ENCODE measurements around the gene GHDC.
A peak's percentile ranks its signal among the peaks of the same experiment; 100 is the strongest.
"Not testable (repeated sequence)": the region's sequence is repeated elsewhere in the genome, so short reads cannot be mapped to it uniquely, and the experiment has no call there.

The GHDC gene

GRCh38 chr17:42224651-42225050, 30.4 kb upstream of the GHDC start:
- H3K27me3 ChIP-seq (ENCODE audit: control insufficient read depth, insufficient read depth, low read length) = no peaks in the 10 kb centered on the region
- H3K9ac ChIP-seq (ENCODE audit: low read length) = no peak overlapping the region
- H3K36me3 ChIP-seq (ENCODE audit: control insufficient read depth, insufficient read depth, low read length) = peaks cover 15% of the 10 kb centered on the region
- H3K27ac ChIP-seq (ENCODE audit: low read depth, low read length) = no peak overlapping the region
- no peak overlapping the region for H3K4me3 ChIP-seq (ENCODE audit: low read length)
- H3K4me1 ChIP-seq (ENCODE audit: control insufficient read depth, insufficient read depth, low read length) = no peaks in the 10 kb centered on the region

- Histone ChIP-seq H3K4me3 (ENCODE audit: low read length) (no peak overlapping the region), H3K36me3 (ENCODE audit: control insufficient read depth, insufficient read depth, low read length) (peaks cover 22% of the 10 kb centered on the region), H3K4me1 (ENCODE audit: control insufficient read depth, insufficient read depth, low read length) (no peaks in the 10 kb centered on the region), H3K27me3 (ENCODE audit: control insufficient read depth, insufficient read depth, low read length) (no peaks in the 10 kb centered on the region), H3K27ac (ENCODE audit: low read depth, low read length) (no peak overlapping the region), H3K9ac (ENCODE audit: low read length) (no peak overlapping the region)
These were observed 27.8 kb upstream of the GHDC start for GRCh38 chr17:42221886-42222745.

- not testable (repeated sequence) for H3K27me3 ChIP-seq (ENCODE audit: control insufficient read depth, insufficient read depth, low read length); H3K4me3 ChIP-seq (ENCODE audit: low read length); H3K27ac ChIP-seq (ENCODE audit: low read depth, low read length); H3K4me1 ChIP-seq (ENCODE audit: control insufficient read depth, insufficient read depth, low read length); H3K9ac ChIP-seq (ENCODE audit: low read length)
- peaks cover 28% of the 10 kb centered on the region for H3K36me3 ChIP-seq (ENCODE audit: control insufficient read depth, insufficient read depth, low read length)
These were observed 25.0 kb upstream of the GHDC start for GRCh38 chr17:42219280-42219679.

- H3K36me3 ChIP-seq (ENCODE audit: control insufficient read depth, insufficient read depth, low read length) = peaks cover 32% of the 10 kb centered on the region
These were observed 19.9 kb upstream of the GHDC start for GRCh38 chr17:42214156-42214555.

GRCh38 chr17:42212382-42212781, 18.1 kb upstream of the GHDC start:
- no peaks in the 10 kb centered on the region for H3K4me1 ChIP-seq (ENCODE audit: control insufficient read depth, insufficient read depth, low read length)
- H3K27ac ChIP-seq (ENCODE audit: low read depth, low read length) = peak overlapping the region; percentile 20
- peaks cover 29% of the 10 kb centered on the region for H3K36me3 ChIP-seq (ENCODE audit: control insufficient read depth, insufficient read depth, low read length)
- H3K27me3 ChIP-seq (ENCODE audit: control insufficient read depth, insufficient read depth, low read length) = no peaks in the 10 kb centered on the region
- H3K4me3 ChIP-seq (ENCODE audit: low read length) = no peak overlapping the region
- no peak overlapping the region for H3K9ac ChIP-seq (ENCODE audit: low read length)

More at GRCh38 chr17:42214156-42214555, 19.9 kb upstream of the GHDC start:
- no peaks in the 10 kb centered on the region for H3K4me1 ChIP-seq (ENCODE audit: control insufficient read depth, insufficient read depth, low read length)
- no peaks in the 10 kb centered on the region for H3K27me3 ChIP-seq (ENCODE audit: control insufficient read depth, insufficient read depth, low read length)
- H3K4me3 ChIP-seq (ENCODE audit: low read length) = no peak overlapping the region
- no peak overlapping the region for H3K9ac ChIP-seq (ENCODE audit: low read length)
- H3K27ac ChIP-seq (ENCODE audit: low read depth, low read length) = no peak overlapping the region

- H3K4me3 ChIP-seq (ENCODE audit: low read length); H3K27me3 ChIP-seq (ENCODE audit: control insufficient read depth, insufficient read depth, low read length); H3K4me1 ChIP-seq (ENCODE audit: control insufficient read depth, insufficient read depth, low read length); H3K9ac ChIP-seq (ENCODE audit: low read length): not testable (repeated sequence)
- peak overlapping the region; percentile 20 for H3K27ac ChIP-seq (ENCODE audit: low read depth, low read length)
- H3K36me3 ChIP-seq (ENCODE audit: control insufficient read depth, insufficient read depth, low read length) = peaks cover 24% of the 10 kb centered on the region
These were observed 17.6 kb upstream of the GHDC start for GRCh38 chr17:42211921-42212341.

GRCh38 chr17:42210046-42210445, 15.8 kb upstream of the GHDC start:
- no peak overlapping the region for H3K9ac ChIP-seq (ENCODE audit: low read length)
- peaks cover 23% of the 10 kb centered on the region for H3K36me3 ChIP-seq (ENCODE audit: control insufficient read depth, insufficient read depth, low read length)
- H3K27me3 ChIP-seq (ENCODE audit: control insufficient read depth, insufficient read depth, low read length) = no peaks in the 10 kb centered on the region
- H3K4me3 ChIP-seq (ENCODE audit: low read length) = no peak overlapping the region
- H3K4me1 ChIP-seq (ENCODE audit: control insufficient read depth, insufficient read depth, low read length) = no peaks in the 10 kb centered on the region
- no peak overlapping the region for H3K27ac ChIP-seq (ENCODE audit: low read depth, low read length)

GRCh38 chr17:42206153-42206612, 11.9 kb upstream of the GHDC start:
- peaks cover 33% of the 10 kb centered on the region for H3K36me3 ChIP-seq (ENCODE audit: control insufficient read depth, insufficient read depth, low read length)
- H3K4me1 ChIP-seq (ENCODE audit: control insufficient read depth, insufficient read depth, low read length); H3K27me3 ChIP-seq (ENCODE audit: control insufficient read depth, insufficient read depth, low read length); H3K9ac ChIP-seq (ENCODE audit: low read length); H3K27ac ChIP-seq (ENCODE audit: low read depth, low read length); H3K4me3 ChIP-seq (ENCODE audit: low read length): not testable (repeated sequence)

- Histone ChIP-seq H3K4me3 (ENCODE audit: low read length) (no peak overlapping the region), H3K27me3 (ENCODE audit: control insufficient read depth, insufficient read depth, low read length) (no peaks in the 10 kb centered on the region), H3K4me1 (ENCODE audit: control insufficient read depth, insufficient read depth, low read length) (no peaks in the 10 kb centered on the region), H3K36me3 (ENCODE audit: control insufficient read depth, insufficient read depth, low read length) (peaks cover 24% of the 10 kb centered on the region), H3K27ac (ENCODE audit: low read depth, low read length) (no peak overlapping the region), H3K9ac (ENCODE audit: low read length) (no peak overlapping the region)
These were observed 9.1 kb upstream of the GHDC start for GRCh38 chr17:42203354-42203753.

GRCh38 chr17:42202696-42203095, 8.4 kb upstream of the GHDC start:
- H3K36me3 ChIP-seq (ENCODE audit: control insufficient read depth, insufficient read depth, low read length) = peaks cover 24% of the 10 kb centered on the region

GRCh38 chr17:42202159-42202558, 7.9 kb upstream of the GHDC start:
- Histone ChIP-seq H3K27me3 (ENCODE audit: control insufficient read depth, insufficient read depth, low read length) (no peaks in the 10 kb centered on the region), H3K36me3 (ENCODE audit: control insufficient read depth, insufficient read depth, low read length) (peaks cover 24% of the 10 kb centered on the region), H3K4me3 (ENCODE audit: low read length) (no peak overlapping the region), H3K27ac (ENCODE audit: low read depth, low read length) (no peak overlapping the region), H3K9ac (ENCODE audit: low read length) (no peak overlapping the region), H3K4me1 (ENCODE audit: control insufficient read depth, insufficient read depth, low read length) (no peaks in the 10 kb centered on the region)

More at GRCh38 chr17:42202696-42203095, 8.4 kb upstream of the GHDC start:
- Histone ChIP-seq H3K4me3 (ENCODE audit: low read length) (no peak overlapping the region), H3K4me1 (ENCODE audit: control insufficient read depth, insufficient read depth, low read length) (no peaks in the 10 kb centered on the region), H3K27ac (ENCODE audit: low read depth, low read length) (no peak overlapping the region), H3K9ac (ENCODE audit: low read length) (no peak overlapping the region), H3K27me3 (ENCODE audit: control insufficient read depth, insufficient read depth, low read length) (no peaks in the 10 kb centered on the region)

- Histone ChIP-seq H3K9ac (ENCODE audit: low read length) (no peak overlapping the region), H3K4me1 (ENCODE audit: control insufficient read depth, insufficient read depth, low read length) (no peaks in the 10 kb centered on the region), H3K27me3 (ENCODE audit: control insufficient read depth, insufficient read depth, low read length) (no peaks in the 10 kb centered on the region), H3K27ac (ENCODE audit: low read depth, low read length) (no peak overlapping the region), H3K36me3 (ENCODE audit: control insufficient read depth, insufficient read depth, low read length) (peaks cover 24% of the 10 kb centered on the region), H3K4me3 (ENCODE audit: low read length) (no peak overlapping the region)
These were observed 7.1 kb upstream of the GHDC start for GRCh38 chr17:42201458-42201772.
